Left cardiac atrium (tissue), 4 donors: ENCODE data around the gene EML1. TPM values are rescaled to one million over a fixed set of nuclear protein-coding genes. Genes with fewer than 3 reads are reported as not detected.

Source experiments
- ATAC-seq, 2 donors: fragments of 200-7000 bp; cut with Tn5 transposase; one replicate each; pipeline ENCODE4 v1.9.1; 2020; ENCODE audit warnings: mild to moderate bottlenecking in 2 of 2, moderate library complexity in 2 of 2
- DNase-seq: peaks from one replicate; pipeline ENCODE4 v3.0.0-alpha.2; 2020
- intact Hi-C, 2 donors: fragments of 100-400 bp; cut with DNase I; formaldehyde crosslinking; loops; one replicate each; pipeline versions ENCODE4 v1.14.1 to v1.15.1; 2022 to 2023
- long read RNA-seq: library from polyadenylated mRNA; unstranded; transcript quantifications from one replicate; pipeline ENCODE4 v2.0.0, GENCODE V29; 2021
- total RNA-seq, 2 donors: library from RNA; stranded (reverse); fragmentation: NEBNext Ultra II Directional; extraction: Animal tissue kit (Norgen Biotek cat#: 25700); gene quantifications; one replicate each; pipeline ENCODE4 v1.2.1, GENCODE V29; 2021
- donor health status: DM: no; HTN: yes; CAD: no.
- donor health status: DM: no; HTN: yes; CAD: no; lungs with severe emphysema.
- donor health status: DM: yes; HTN: yes; CAD: no.
- donor health status: Dilated cardiomyopathy.

Gene EML1
- 10 to 100 TPM; 23.7 to 24.6 TPM for total RNA-seq
- long read RNA-seq, full-length matches to known transcripts: 2 of 39 reads
- long read RNA-seq, partial matches to known transcripts: 2 of 39 reads
- long read RNA-seq, other reads (novel, unspliced or antisense): 35 of 39 reads

GRCh38 chr14:99793213-99794150 is at the start of gene EML1:
TSS of gene EML1 (plus strand) at chr14:99793413. CDS start at chr14:99793477, 64 bp downstream.
- intact Hi-C loops: loop anchor here (5.0 kb wide), 2 partner anchors 36 to 61 kb away; no protein-coding TSS in a partner anchor

GRCh38 chr14:99744199-99744872 is 48.9 kb upstream of the EML1 start:
- ATAC-seq (no peak), DNase-seq (no peak)
- intact Hi-C loops: no loop called here

More at GRCh38 chr14:99793213-99794150, at the start of gene EML1:
- ATAC-seq (peak; percentile 91 to 93), DNase-seq (peak; percentile 91)

- no peak for DNase-seq
- no peak for ATAC-seq
- intact Hi-C loops: no loop called here
These were observed 48.4 kb upstream of the EML1 start for GRCh38 chr14:99744873-99745224.

- DNase-seq: no peak
- intact Hi-C loops: no loop called here
- ATAC-seq: peak in 1 of 2 donors; percentile 10
These were observed 47.8 kb upstream of the EML1 start for GRCh38 chr14:99745307-99745951.

GRCh38 chr14:99747167-99747566 is 46.0 kb upstream of the EML1 start:
- ATAC-seq: no peak
- intact Hi-C loops: no loop called here
- DNase-seq: no peak

DNA sequence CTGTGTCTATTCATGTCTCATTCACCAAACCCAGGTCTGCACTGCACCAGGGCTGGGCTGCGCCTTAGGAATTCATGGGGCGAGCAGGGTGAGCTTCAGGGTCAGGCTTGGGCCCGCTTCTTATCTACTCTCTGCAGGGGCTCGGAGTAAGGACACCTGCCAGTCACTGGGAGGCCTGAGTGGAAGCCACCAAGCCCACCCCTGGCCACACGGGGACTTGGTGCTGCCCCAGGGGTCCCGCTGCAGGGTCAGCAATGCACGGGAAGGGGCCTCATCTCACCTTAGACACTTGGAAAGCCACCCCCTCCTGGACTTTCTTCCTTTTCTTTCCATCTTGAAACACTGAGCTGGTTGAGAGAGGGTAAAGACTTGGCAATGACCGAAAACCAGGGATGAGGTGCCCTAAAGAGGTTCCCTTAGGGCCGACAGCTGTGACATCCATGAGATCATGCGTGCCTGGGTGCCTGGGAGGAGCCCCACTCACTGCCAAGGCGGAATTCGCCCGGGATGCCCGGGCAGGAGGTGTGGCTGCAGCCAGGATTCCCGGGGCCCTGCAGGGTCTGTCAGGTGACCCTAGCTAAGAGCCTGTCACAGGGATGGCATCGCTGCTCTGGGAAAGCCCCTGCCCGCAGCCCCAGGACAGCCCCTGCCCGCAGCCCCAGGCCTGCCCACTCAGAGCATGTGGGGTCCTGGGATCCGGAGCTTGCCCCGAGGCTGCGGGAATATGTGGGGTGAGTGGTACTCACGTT is 45.5 kb upstream of the EML1 start:
- DNase-seq: no peak
- intact Hi-C loops: no loop called here
- no peak for ATAC-seq

DNA sequence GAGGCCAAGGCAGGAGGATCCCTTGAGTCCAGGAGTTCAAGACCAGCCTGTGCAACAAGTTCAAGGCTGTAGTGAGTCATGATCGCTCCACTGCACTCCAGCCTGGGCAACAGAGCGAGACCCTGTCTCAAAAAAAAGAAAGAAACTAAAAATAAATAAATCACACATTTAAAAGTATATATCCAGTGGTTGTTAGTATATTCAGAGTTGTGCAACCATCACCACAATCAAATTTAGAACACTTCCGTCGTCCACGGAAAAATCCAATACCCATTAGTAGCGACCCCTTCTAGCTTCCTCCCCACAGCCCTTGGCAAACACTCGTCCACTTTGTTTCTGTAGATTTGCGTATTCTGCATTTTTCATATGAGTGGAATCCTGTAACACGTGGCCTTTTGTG is 44.7 kb upstream of the EML1 start:
- ATAC-seq (no peak), DNase-seq (no peak)
- intact Hi-C loops: no loop called here

DNA sequence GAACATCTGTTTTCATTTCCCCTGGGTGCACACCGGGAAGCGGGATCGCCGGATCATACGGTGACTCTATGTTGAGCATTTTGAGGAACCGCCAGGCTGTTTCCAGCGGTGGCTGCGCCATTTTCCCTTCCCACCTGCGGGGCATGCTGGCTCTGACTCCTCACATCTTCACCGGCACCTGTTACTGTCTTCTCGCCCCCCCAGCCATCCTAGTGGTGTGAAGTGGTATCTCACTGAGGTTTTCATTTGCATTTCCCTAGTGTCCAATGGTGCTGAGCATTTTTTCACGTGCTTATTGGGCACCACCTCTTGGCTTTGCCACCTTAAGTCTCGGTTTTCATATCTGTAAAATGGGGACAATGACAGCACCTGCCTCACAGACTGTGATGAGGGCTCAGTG is 44.1 kb upstream of the EML1 start:
- intact Hi-C loops: no loop called here
- ATAC-seq: no peak
- DNase-seq: no peak

DNA sequence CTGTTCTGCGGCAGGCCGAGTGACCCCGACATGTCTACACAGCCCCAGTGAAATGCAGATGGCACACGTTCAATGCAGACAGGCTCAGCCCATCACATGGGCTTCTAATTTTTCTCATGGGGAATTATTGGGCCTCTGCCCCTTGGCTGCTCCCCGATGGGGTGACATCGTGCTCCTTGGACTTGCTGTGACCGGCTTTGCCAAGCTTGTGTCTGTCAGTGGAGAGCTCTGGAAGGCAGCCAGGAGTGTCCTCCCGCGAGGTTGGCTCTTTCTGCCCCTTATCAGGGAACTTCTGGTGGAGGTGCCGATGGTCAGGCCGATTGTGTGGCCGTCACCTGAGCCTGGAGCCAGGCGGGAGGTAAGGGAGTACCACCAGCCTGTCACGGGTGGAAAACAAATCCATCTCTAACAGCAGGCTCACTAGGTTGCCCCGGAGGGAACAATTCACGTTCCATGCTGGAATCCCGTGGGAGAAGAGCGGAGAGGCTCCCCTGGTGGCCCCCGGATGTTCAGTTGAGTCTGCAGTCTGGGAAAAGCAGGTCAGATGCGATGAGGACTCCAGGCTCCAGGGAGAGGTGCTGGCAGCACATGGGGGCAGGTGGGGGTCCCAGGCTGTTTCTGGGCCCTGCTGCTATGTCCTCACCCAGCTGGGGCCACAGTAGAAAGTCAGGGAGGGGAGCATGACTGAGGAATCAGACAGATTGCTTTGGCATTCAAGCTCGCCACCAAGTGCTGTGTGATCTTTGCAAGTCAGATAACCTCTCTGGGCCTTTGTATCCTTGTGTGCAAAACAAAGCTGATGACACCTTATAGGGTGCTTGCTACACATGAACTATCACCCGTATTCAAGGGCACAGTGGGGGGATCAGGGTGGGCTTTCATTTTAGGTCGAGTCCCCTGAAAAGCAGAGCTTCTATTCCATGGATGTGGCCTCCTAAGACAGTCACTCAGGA is 43.2 kb upstream of the EML1 start:
- ATAC-seq: peak in 1 of 2 donors; percentile 33
- peak; percentile 65 for DNase-seq
- intact Hi-C loops: no loop called here

DNA sequence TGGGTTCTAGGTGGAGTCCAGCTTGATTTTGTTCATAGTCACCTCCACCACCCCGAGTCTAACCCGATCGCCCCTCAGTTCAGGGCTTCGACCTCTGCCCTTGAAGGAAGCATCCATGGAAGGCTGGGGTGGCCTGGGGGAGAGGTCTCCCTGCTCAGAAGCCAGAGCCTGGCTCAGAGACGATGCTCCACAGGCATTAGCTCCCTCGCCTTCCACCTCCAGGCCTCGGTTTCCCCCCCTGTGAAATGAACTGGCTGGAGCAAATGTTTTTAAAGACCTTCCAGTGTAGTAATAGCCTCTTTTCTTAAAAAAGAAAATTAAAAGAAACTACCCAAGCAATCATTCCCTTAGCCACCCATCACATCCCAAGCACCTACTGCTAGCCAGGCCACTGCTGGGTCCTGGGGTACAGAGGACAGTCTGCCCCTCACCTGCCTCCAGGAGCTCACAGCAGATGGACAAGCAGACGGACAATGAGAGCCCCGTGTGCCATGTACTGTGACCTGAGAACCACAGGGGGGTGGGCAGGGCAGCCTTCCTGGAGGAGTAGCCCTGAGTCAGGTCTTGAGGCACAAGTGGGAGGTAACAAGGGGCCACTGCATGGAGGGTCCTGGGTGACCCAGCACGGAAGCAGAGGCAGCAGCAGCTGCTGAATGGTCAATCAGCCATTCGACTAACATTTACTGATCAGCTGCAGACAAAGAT is 42.3 kb upstream of the EML1 start:
- intact Hi-C loops: no loop called here
- ATAC-seq: no peak
- DNase-seq: no peak

- ATAC-seq: no peak
- intact Hi-C loops: no loop called here
- DNase-seq: no peak
These were observed 41.4 kb upstream of the EML1 start for GRCh38 chr14:99751539-99752485.

- no peak for ATAC-seq
- no peak for DNase-seq
- intact Hi-C loops: no loop called here
These were observed 40.6 kb upstream of the EML1 start for GRCh38 chr14:99752486-99753121.

DNA sequence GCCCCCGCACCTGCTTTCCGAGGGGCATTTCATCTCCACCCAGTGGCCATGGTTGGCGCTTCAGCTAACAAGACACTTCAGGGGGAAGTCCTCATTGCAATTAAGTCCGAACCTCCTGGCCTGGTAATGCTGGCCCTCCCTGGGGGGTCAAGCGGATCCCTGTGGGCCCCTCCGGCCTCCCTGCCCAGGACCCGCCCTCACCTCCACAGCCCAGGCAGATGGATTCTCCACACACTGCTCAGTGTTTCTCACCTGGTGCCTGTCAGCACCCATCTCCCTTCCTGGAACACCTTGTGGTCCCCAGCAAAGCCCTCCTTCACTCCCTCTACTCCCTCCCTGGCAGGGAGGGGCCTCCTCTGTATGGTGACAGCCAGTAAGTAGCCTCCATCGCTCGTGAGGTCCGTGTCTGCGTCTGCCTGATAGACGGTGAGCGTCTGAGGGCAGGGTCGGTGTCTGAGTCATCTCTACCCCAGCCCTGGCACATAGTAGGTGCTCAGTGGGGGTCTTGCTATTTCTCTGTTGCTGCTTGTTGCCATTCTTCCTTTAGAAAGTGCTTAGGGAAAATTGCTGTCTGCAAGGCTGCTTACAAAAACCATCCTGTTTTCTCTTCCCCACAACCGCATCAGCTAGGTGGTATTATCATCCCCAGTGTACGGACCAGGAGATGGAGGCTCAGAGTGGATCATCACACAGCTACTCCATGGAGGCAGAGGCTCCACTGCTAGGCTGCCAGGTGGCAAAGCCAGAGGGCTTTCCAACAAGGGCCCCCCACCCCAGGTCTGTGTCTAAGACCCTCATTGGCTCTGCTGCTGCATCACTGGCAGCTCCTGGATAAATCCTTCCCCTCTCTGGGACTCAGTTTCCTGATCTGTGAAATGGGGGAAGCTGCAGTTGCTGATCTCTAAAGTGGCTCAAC is 39.7 kb upstream of the EML1 start:
- intact Hi-C loops: no loop called here
- no peak for DNase-seq
- ATAC-seq: no peak

DNA sequence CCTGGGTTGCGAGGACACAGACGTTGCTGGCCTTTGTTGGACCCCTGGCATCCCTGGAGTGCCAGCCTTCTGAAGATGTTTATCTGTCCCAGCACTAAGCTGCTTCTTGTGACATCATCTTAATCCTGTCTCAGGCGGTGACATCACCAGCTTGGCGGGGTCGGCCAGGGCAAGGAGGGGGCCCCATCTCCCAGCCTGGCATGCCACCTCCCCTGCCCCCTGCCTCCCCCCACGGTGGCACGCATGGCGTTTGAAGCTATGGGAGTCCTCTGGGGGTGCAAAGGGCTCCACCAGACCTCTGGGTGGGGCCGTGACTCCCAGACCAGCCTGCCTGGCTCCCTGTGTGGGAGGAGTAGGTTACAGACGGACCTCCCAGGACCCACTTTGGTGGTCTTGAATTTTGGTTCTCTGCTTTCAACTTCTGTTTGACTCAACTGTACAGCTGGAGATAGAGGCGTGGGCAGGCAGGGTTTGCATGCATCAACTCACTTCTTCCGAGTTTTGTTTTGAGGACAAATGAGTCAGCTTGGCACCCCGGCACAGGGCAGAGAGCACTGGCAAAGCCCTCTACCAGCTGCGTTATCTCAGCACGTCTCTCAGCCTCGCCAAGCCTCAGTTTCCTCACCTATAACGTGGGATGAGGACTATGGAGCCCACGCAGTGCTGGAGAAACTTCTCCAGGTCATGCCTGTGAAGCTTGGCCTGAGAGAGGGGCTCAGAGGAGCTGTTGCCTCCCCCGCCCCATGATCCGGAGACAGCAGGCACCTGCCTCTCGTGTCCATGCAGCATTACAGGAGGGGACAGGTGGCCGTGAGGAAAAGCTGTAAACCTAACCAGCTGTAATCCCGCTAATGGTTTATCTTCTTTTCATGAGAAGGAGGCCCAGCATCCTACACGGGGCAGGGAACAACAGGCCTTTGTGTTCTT is 38.8 kb upstream of the EML1 start:
- intact Hi-C loops: loop anchor here in 1 of 2 donors (5.0 kb wide), 1 partner anchor 38 kb away; the partner anchor contains the start of gene EML1
- ATAC-seq: no peak
- DNase-seq: no peak
